C4-2B (cell line): ENCODE data around the gene SGPP1.

ENCODE experiments used
- CTCF ChIP-seq: fragments of 450-650 bp; conservative IDR thresholded peaks from 2 replicates; pipeline ENCODE4 v1.5.1; 2017; ENCODE audit warnings: mild to moderate bottlenecking
- ZFX ChIP-seq: fragments of 450-650 bp; IDR thresholded peaks from 2 replicates; pipeline ENCODE4 v1.6.1; 2017

DNA sequence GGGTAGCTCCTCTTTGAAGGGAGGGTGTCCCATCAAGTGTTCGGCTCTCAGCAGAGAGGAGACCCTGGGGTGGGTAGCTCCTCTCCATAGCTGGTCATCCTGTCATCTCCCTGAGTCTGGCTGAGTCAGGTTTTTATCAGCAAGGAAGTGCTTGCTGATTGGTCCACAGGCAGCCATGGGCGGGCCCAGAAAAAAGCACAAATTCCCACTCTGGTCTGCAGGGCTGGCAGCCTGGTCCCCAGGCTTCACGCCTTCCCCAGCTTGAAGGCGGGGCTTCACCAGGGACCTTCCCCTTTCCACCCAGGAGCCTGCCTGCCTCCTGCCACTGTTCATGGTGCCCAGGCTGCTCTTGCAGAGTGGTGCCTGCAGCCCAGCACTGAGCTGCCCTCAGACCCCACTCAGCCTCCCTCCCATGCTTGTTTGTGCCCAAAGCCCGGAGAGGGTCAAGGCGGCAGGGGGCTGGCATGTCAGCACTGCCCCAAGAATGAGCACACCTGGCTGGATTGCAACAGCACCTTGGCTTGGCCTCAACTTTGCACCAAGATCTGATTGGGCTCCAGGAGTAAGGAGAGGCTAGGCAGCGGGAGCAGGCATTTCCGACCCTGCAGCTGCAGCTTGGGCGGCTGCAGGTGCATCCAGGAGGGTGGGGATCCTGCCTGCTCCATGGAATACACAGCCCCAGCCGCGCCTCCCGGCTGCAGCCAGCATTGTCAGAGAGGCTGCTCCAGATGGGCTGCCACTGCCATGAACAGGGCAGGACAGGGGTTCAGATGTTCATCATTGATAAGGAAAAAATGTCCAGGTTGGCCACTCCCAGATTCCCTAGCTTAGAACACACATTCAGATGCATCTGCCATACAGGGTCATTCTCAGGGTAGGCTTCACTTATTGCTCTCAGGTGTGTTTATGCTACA, 64.2 kb downstream of the SGPP1 start:
- TF ChIP-seq CTCF, result no peak
- TF ChIP-seq ZFX, result no peak
